Glutamatergic neuron (in vitro differentiated cells): ENCODE measurements around the gene SHTN1. TPM values are rescaled to one million over a fixed set of nuclear protein-coding genes. Genes with fewer than 3 reads are reported as not detected.

ENCODE experiments used
- DNase-seq: peaks from one replicate; pipeline ENCODE4 v3.0.0; 2022
- H3K27ac Mint-ChIP-seq: one replicate; pipeline ENCODE4 v1.8.0; 2020; ENCODE audit warnings: mild to moderate bottlenecking, mixed read lengths, inconsistent platforms; ENCODE audit not compliant: unreplicated experiment
- H3K27me3 Mint-ChIP-seq: one replicate; pipeline ENCODE4 v1.8.0; 2020; ENCODE audit warnings: mild to moderate bottlenecking, moderate library complexity, mixed read lengths, inconsistent platforms; ENCODE audit not compliant: unreplicated experiment
- H3K36me3 Mint-ChIP-seq: one replicate; pipeline ENCODE4 v1.8.0; 2020; ENCODE audit warnings: mild to moderate bottlenecking, mixed read lengths, inconsistent platforms; ENCODE audit not compliant: unreplicated experiment
- H3K4me1 Mint-ChIP-seq: one replicate; pipeline ENCODE4 v1.8.0; 2020; ENCODE audit warnings: mild to moderate bottlenecking, low read depth, mixed read lengths, inconsistent platforms; ENCODE audit not compliant: unreplicated experiment
- H3K4me3 Mint-ChIP-seq: one replicate; pipeline ENCODE4 v1.8.0; 2020; ENCODE audit warnings: mild to moderate bottlenecking, mixed read lengths, inconsistent platforms; ENCODE audit not compliant: unreplicated experiment
- H3K9me3 Mint-ChIP-seq: one replicate; pipeline ENCODE4 v1.8.0; 2020; ENCODE audit warnings: mild to moderate bottlenecking, moderate library complexity, mixed read lengths, inconsistent platforms; ENCODE audit not compliant: unreplicated experiment
- total RNA-seq: library from RNA; stranded (reverse); fragmentation: NEBNext Ultra II Directional; extraction: Animal tissue kit (Norgen Biotek cat#: 25700); gene quantifications from one replicate; pipeline ENCODE4 v1.2.1, GENCODE V29; 2021; ENCODE audit not compliant: unreplicated experiment
- TF ChIP-seq, protein P1 (sequence below): fragments of 200-600 bp; sonication (generic); IDR thresholded peaks from one replicate; pipeline ENCODE4 v1.5.0; 2021; ENCODE audit not compliant: partially characterized antibody, unreplicated experiment

The SHTN1 gene
- total RNA-seq, 1 donor from 2014 or later = 54.8 TPM

GRCh38 chr10:117007080-117007479 lies 2.1 kb upstream of the SHTN1 start:
- H3K27me3 Mint-ChIP-seq = peaks cover 2% of the 10 kb centered on the region
- H3K36me3 Mint-ChIP-seq = no peaks in the 10 kb centered on the region
- no peak for DNase-seq
- TF ChIP-seq, protein P1, sequence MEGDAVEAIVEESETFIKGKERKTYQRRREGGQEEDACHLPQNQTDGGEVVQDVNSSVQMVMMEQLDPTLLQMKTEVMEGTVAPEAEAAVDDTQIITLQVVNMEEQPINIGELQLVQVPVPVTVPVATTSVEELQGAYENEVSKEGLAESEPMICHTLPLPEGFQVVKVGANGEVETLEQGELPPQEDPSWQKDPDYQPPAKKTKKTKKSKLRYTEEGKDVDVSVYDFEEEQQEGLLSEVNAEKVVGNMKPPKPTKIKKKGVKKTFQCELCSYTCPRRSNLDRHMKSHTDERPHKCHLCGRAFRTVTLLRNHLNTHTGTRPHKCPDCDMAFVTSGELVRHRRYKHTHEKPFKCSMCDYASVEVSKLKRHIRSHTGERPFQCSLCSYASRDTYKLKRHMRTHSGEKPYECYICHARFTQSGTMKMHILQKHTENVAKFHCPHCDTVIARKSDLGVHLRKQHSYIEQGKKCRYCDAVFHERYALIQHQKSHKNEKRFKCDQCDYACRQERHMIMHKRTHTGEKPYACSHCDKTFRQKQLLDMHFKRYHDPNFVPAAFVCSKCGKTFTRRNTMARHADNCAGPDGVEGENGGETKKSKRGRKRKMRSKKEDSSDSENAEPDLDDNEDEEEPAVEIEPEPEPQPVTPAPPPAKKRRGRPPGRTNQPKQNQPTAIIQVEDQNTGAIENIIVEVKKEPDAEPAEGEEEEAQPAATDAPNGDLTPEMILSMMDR = no peak
- H3K4me1 Mint-ChIP-seq = peaks cover 3% of the 10 kb centered on the region
- H3K4me3 Mint-ChIP-seq = no peak overlapping the region
- H3K27ac Mint-ChIP-seq = no peak overlapping the region
- H3K9me3 Mint-ChIP-seq = no peaks in the 10 kb centered on the region

DNA sequence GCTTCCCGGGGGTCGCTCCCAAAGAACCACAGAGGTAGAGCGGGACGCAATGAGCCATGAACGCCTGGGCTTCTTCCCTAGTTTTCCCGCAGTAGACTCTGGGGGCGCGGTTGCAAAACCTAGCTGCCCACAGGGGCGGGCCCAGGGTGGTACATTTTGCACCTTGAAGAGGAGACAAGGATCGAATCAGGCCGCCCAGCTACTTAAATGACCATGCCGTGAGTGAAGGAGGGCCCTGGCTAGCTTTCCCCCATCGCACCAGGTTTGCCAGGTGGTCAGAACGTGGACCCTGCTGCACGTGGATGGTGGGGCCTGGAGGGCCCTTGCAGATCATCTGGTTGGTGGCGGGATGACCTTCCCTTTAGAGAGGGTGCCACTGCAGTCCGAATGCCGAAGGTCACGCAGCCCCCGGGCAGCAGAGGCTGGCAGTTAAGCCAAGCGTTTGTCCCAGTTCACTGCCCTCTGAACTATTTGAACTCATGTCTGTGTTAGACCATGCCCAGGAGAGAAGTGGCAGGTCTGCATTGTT lies 604 bp upstream of the SHTN1 start:
- TF ChIP-seq, protein P1 = no peak
- peak overlapping the region; percentile 85 for H3K4me3 Mint-ChIP-seq
- H3K36me3 Mint-ChIP-seq = no peaks in the 10 kb centered on the region
- no peak overlapping the region for H3K27ac Mint-ChIP-seq
- peaks cover 2% of the 10 kb centered on the region for H3K27me3 Mint-ChIP-seq
- DNase-seq = peak; percentile 44
- H3K9me3 Mint-ChIP-seq = no peaks in the 10 kb centered on the region
- peaks cover 6% of the 10 kb centered on the region for H3K4me1 Mint-ChIP-seq

- peak; percentile 64 for DNase-seq
- TF ChIP-seq, protein P1 = no peak
- H3K36me3 Mint-ChIP-seq = no peaks in the 10 kb centered on the region
- H3K4me1 Mint-ChIP-seq = peaks cover 6% of the 10 kb centered on the region
- no peaks in the 10 kb centered on the region for H3K9me3 Mint-ChIP-seq
- peaks cover 2% of the 10 kb centered on the region for H3K27me3 Mint-ChIP-seq
- H3K27ac Mint-ChIP-seq = peak overlapping the region; percentile 72
- peak overlapping the region; percentile 90 for H3K4me3 Mint-ChIP-seq
These were observed 561 bp downstream of the SHTN1 start for GRCh38 chr10:117004227-117005025.

DNA sequence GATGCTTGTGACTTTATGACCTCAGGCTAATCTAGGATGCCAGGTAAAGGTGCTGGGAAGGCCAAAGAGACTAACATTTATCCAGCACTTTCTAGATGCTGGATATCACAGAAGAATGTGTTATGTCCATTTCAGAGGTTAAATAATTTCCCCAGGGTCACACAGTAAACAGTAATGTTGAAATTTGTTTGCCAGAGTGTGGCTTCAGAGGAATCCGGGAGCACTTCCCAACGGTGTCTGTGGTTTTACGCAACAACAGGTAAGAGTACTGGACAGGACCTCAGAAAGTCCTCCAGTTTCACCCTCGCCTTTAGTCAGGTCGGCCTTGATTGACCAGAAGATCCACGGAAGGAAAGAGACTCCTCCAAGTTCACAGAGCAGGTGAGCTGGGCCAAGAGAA lies 1.7 kb downstream of the SHTN1 start:
- Mint-ChIP-seq H3K27ac (no peak overlapping the region), H3K27me3 (peaks cover under 1% of the 10 kb centered on the region), H3K36me3 (no peaks in the 10 kb centered on the region), H3K4me3 (peak overlapping the region; percentile 84), H3K4me1 (peaks cover 6% of the 10 kb centered on the region), H3K9me3 (no peaks in the 10 kb centered on the region)
- no peak for DNase-seq
- TF ChIP-seq, protein P1 = no peak

- DNase-seq = no peak
- H3K27me3 Mint-ChIP-seq = no peaks in the 10 kb centered on the region
- no peak overlapping the region for H3K27ac Mint-ChIP-seq
- H3K4me3 Mint-ChIP-seq = no peak overlapping the region
- H3K4me1 Mint-ChIP-seq = peaks cover 6% of the 10 kb centered on the region
- H3K36me3 Mint-ChIP-seq = no peaks in the 10 kb centered on the region
- H3K9me3 Mint-ChIP-seq = peaks cover 1% of the 10 kb centered on the region
- TF ChIP-seq, protein P1 = no peak
These were observed 2.8 kb downstream of the SHTN1 start for GRCh38 chr10:117002206-117002605.
